Ascending aorta (tissue), 2 donors: Measurements from ENCODE around the gene COPS9. TPM values are rescaled to one million over a fixed set of nuclear protein-coding genes. Genes with fewer than 3 reads are reported as not detected.

Experiments
- DNase-seq, 2 donors: peaks; one replicate each; pipeline ENCODE4 v3.0.0-alpha.2; 2019; ENCODE audit warnings: low spot score in 2 of 2
- H3K27ac ChIP-seq, 2 donors: fragments of 200-600 bp; sonication (generic); one replicate each; pipeline ENCODE4 v1.5.1; 2016 to 2017; ENCODE audit warnings: mild to moderate bottlenecking in 1 of 2
- H3K27me3 ChIP-seq: fragments of 200-600 bp; sonication (generic); one replicate; pipeline ENCODE4 v1.5.1; 2017
- H3K36me3 ChIP-seq, 2 donors: fragments of 200-600 bp; sonication (generic); one replicate each; pipeline ENCODE4 v1.5.1; 2016
- H3K4me1 ChIP-seq, 2 donors: fragments of 200-600 bp; sonication (generic); one replicate each; pipeline ENCODE4 v1.5.1; 2016 to 2017; ENCODE audit warnings: mild to moderate bottlenecking in 1 of 2
- H3K4me3 ChIP-seq, 2 donors: fragments of 200-600 bp; sonication (generic); one replicate each; pipeline ENCODE4 v1.5.1; 2016 to 2017; ENCODE audit warnings: mild to moderate bottlenecking in 1 of 2
- H3K9me3 ChIP-seq, 2 donors: fragments of 200-600 bp; sonication (generic); one replicate each; pipeline ENCODE4 v1.5.1; 2016
- intact Hi-C: fragments of 100-400 bp; cut with DNase I; formaldehyde crosslinking; loops from one replicate; pipeline ENCODE4 v1.15.1; 2023
- total RNA-seq: library from RNA; depleted of rRNA; stranded (reverse); fragments of >200 nt; gene quantifications from one replicate; pipeline ENCODE4 v1.1.0, GENCODE V29; 2016
- TF ChIP-seq, protein P1 (sequence below), 3 experiments: fragments of 200-600 bp in 2 of 3; fragments of 450-650 bp in 1 of 3; sonication (generic) in 2 of 3; IDR thresholded peaks; one replicate each; pipeline ENCODE4 v1.5.1; 2016 to 2019; ENCODE audit warnings: antibody characterized with exemption in 3 of 3, mild to moderate bottlenecking in 1 of 3, moderate library complexity in 1 of 3

The COPS9 gene
- total RNA-seq, 1 donor from 2014 or later: 4.7 TPM

DNA sequence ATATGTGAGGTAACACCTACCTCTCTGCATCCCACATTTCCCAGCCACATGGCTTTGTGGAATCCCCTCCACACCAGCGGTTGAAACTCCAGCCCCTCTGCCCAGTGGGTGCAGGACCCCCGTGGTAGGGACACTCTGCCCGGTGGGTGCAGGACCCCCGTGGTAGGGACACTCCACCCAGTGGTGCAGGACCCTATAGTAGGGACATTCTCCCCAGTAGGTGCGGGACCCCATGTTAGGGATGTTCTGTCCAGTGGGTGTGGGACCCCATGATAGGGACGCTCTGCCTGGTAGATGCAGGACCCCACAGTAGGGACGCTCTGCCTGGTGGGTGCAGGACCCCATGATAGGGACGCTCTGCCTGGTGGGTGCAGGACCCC is 11.5 kb downstream of the COPS9 start:
- H3K9me3 ChIP-seq: no peaks in the 10 kb centered on the region
- DNase-seq: no peak
- H3K36me3 ChIP-seq: peaks cover 16 to 36% of the 10 kb centered on the region in 2 donors
- no peaks in the 10 kb centered on the region for H3K27me3 ChIP-seq
- no peak overlapping the region for H3K27ac ChIP-seq
- intact Hi-C loops: no loop called here
- no peak overlapping the region for H3K4me3 ChIP-seq
- TF ChIP-seq, protein P1, sequence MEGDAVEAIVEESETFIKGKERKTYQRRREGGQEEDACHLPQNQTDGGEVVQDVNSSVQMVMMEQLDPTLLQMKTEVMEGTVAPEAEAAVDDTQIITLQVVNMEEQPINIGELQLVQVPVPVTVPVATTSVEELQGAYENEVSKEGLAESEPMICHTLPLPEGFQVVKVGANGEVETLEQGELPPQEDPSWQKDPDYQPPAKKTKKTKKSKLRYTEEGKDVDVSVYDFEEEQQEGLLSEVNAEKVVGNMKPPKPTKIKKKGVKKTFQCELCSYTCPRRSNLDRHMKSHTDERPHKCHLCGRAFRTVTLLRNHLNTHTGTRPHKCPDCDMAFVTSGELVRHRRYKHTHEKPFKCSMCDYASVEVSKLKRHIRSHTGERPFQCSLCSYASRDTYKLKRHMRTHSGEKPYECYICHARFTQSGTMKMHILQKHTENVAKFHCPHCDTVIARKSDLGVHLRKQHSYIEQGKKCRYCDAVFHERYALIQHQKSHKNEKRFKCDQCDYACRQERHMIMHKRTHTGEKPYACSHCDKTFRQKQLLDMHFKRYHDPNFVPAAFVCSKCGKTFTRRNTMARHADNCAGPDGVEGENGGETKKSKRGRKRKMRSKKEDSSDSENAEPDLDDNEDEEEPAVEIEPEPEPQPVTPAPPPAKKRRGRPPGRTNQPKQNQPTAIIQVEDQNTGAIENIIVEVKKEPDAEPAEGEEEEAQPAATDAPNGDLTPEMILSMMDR (IDR thresholded peaks at IDR 0.05): no peak
- H3K4me1 ChIP-seq: no peaks in the 10 kb centered on the region

DNA sequence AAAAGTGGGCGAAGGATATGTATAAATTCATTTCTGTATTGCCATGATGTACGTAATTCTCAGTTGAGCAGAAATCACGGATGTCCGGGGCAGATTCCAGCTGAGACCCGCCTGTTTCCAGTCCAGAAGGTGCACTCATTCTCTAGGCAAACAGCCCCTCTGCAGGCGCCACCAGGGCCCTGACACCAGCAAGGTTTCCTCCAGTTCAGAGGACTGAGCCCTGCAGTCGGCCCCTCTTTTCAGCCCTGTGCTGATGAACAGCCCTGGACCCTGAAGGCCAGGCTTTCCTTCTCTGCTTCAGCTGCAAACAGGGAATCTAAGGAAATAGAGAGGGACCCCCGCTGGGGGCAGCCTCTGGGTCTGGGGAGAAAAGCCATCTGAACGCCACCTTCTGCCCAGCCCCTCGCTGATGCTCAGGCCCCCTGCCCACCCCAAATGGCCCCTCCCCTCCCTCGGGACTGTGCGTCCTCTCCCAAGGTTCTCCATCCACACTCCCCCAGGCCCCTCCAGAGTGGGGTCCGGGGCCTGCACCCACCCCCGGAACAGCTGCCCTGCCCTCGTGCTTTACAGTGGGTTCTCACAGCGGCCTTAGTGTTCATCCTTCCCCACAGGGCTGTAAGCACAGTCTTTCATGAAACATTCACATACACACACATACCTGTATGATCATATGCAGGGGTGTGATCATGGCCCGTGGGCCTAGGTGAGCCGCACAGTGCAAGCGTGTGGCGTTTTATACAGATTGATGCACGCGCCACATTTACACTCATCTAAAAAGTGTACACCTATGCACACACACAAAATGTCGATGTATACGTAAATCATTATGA is 12.1 kb downstream of the COPS9 start:
- Histone ChIP-seq H3K9me3 (no peaks in the 10 kb centered on the region), H3K4me3 (no peak overlapping the region), H3K27ac (no peak overlapping the region), H3K36me3 (peaks cover 12 to 30% of the 10 kb centered on the region in 2 donors), H3K4me1 (no peaks in the 10 kb centered on the region), H3K27me3 (no peaks in the 10 kb centered on the region)
- TF ChIP-seq, protein P1 (IDR thresholded peaks at IDR 0.05): no peak
- intact Hi-C loops: no loop called here
- peak in 1 of 2 donors; percentile 50 for DNase-seq

DNA sequence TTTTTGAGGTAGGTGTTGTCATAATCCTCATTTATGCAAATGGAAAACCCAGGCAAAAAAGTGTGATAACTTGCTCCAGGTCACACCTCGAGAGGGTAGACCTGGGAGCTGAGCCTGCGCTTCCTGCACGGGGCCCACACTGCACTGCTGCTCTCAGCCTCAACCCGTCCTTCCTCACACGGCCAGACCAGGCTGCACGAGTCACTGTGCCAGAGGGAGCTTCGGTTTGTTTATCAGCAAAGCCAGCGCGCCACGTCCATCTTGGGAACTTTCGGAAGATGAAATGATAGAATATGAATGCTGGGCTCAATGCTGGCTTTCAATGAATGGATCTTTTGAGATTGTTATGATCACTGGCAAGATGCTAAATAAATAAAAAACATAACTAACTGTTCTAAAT is 14.4 kb downstream of the COPS9 start:
- TF ChIP-seq, protein P1 (IDR thresholded peaks at IDR 0.05): no peak
- no peaks in the 10 kb centered on the region for H3K4me1 ChIP-seq
- H3K27me3 ChIP-seq: no peaks in the 10 kb centered on the region
- H3K9me3 ChIP-seq: no peaks in the 10 kb centered on the region
- DNase-seq: no peak
- intact Hi-C loops: no loop called here
- H3K36me3 ChIP-seq: peaks cover 0 to 7% of the 10 kb centered on the region in 2 donors
- no peak overlapping the region for H3K4me3 ChIP-seq
- H3K27ac ChIP-seq: no peak overlapping the region

DNA sequence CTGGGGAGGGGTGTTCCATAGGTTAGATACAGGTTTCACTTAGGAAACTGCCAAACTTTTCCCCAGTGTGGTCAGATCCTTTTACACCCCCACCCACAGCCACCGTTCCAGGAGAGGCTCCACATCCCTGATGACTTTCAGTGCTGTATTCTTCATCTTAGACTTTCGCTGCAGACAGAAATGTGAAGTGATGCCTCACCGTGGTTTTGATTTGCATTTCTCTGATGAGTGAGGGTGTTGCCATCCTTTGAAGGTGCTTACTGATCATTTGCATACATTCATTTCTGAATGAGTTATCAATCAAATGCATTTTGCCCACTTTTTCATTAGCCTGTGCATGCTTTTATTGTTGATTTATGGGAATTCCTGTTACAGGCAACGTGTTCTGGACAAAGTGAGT is 14.9 kb downstream of the COPS9 start:
- no peak overlapping the region for H3K27ac ChIP-seq

DNA sequence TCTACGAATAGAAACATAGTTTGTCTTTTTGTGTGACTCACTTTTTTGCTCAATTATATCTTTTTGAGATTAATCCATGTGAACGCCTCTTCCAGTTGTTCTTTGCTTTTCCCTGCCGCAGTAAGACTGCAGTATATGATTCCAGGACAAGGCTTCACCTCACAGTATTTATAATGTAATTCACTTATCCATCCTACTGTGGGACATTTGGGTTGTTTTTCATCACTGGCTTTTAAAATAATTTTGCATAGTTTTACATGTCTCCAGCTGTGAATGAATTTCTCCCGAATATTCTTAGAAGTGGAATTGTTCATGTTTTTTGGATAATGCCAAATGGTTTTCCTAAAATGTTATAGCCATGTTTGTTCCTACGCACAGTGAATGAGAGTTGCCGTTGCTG is 21.9 kb downstream of the COPS9 start:
- Histone ChIP-seq H3K27me3 (no peaks in the 10 kb centered on the region), H3K36me3 (no peaks in the 10 kb centered on the region), H3K27ac (no peak overlapping the region), H3K9me3 (no peaks in the 10 kb centered on the region), H3K4me3 (no peak overlapping the region), H3K4me1 (no peaks in the 10 kb centered on the region)
- DNase-seq: no peak
- TF ChIP-seq, protein P1 (IDR thresholded peaks at IDR 0.05): no peak
- intact Hi-C loops: no loop called here

More for the DNA sequence above, 14.9 kb downstream of the COPS9 start:
- Histone ChIP-seq H3K4me1 (no peaks in the 10 kb centered on the region), H3K27me3 (no peaks in the 10 kb centered on the region), H3K36me3 (peaks cover 0 to 5% of the 10 kb centered on the region in 2 donors), H3K9me3 (no peaks in the 10 kb centered on the region), H3K4me3 (no peak overlapping the region)
- no peak for DNase-seq
- TF ChIP-seq, protein P1 (IDR thresholded peaks at IDR 0.05): no peak
- intact Hi-C loops: no loop called here
